Stimulated activated CD8-positive, alpha-beta memory T cell treated with anti-CD3 and anti-CD28 coated beads, Interleukin-2, amount 100 ng/mL, for 48 hours (primary cell): ENCODE results near the gene FAM171A1.

ENCODE experiments used
- DNase-seq, 2 donors: peaks; one replicate each; pipeline ENCODE4 v3.0.0-alpha.2; 2020; ENCODE audit warnings: low read depth in 2 of 2

Gene FAM171A1

DNA sequence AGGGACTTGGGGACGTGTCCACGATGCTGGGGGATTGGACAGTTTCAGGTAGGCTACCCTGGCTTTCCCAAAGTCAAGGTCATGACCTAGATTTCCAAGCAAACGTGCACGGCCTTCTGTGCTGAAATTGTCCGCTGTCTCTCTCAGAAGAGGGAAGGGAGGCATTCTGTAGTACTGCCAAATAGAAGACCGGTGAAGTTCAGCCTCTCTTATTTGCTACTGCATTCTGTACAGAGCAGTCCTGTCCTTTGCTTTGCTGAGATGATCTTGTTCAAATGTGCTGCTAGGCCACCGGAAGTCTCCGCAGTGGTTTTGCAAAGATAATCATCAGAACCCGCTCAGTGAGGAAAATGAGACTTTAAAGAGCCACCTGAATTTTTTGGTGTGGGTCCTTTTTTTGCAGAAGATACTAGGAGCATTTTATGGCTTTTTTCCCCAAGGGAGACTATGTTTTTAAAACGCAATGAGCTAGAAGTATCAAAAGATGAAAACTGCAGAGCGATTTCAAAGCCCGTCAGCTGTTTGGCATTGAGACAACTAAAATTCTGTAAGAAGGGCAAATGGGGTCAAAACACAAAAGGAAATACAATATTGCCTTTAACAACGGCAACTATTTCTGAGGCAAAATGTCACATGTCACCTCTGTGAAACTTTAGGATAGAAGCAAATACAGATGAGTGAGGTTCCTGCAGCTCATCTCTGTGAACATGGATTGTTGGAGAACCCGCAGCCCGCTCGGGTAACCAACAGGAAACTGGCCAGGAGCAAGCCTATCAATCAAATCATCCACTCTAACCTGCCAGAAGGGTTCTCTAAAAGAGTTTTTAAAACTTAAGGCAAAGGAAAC, 201.3 kb downstream of the FAM171A1 start:
- DNase-seq: peak in 1 of 2 donors; percentile 15

DNA sequence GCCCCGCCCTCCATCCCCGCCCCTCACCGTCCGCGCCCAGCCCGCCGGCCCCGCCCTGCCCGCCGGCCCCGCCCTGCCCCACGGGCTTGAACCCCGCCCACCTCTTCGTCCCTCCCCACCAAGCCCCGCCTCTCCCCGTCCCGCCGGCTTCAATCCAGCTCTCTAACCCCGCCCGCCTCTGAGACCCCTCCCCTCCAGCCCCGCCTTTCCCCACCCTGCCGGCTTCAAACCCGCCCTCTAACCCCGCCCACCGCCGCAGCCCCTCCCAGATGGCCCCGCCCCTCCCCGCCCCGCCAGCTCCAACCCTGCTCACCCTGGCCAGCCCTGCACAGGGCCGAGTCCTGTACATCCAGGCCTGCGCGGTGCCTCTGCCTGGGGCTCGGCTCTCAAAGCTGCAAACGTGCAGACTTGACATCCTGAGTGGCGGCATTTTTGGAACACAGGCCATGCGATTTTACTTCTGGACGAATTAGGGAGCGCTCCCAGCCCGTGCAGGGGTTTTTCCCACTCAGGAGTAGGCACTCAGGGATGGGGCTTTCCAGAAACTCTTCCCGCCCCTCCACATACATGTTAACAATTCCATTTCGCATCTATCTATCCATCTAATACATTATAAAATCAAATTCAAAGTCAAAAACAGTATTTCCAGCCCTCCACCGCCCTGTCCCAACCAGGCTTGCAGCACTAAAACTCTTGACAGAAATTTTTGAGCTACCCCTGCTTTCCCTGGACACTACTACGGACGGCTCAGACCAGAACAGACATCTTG, 202.1 kb downstream of the FAM171A1 start:
- peak; percentile 91 to 97 for DNase-seq

DNA sequence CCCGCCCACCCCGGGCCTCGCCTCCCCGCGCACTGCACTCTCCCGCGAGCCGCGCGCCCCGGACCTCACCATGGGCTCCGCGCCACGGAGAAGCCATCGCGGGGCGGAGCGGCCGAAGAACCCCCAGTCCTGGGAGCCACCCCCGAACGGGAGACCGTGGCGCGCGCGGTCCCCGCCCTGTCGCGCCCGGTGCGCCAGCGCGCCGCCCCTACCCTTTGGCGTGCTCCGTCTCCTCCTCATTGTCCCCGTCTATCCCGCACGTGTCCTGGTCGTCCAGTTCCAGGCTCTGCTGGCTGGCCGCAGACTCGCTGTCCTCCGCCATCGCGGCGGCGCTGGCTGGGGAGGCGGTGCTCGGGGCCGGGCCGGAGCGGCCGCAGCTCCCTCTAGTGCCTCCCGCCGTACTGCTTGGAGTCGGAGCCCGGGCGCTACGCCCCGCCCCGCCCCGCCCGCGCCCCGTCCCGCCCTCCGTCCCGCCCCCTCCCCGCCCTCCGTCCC, 202.8 kb downstream of the FAM171A1 start, which contains the start of gene NMT2:
TSS of gene NMT2 (minus strand) at position 403 of the 495 bp plus-strand sequence. CDS start at position 322, 81 bp downstream.
- no peak for DNase-seq

DNA sequence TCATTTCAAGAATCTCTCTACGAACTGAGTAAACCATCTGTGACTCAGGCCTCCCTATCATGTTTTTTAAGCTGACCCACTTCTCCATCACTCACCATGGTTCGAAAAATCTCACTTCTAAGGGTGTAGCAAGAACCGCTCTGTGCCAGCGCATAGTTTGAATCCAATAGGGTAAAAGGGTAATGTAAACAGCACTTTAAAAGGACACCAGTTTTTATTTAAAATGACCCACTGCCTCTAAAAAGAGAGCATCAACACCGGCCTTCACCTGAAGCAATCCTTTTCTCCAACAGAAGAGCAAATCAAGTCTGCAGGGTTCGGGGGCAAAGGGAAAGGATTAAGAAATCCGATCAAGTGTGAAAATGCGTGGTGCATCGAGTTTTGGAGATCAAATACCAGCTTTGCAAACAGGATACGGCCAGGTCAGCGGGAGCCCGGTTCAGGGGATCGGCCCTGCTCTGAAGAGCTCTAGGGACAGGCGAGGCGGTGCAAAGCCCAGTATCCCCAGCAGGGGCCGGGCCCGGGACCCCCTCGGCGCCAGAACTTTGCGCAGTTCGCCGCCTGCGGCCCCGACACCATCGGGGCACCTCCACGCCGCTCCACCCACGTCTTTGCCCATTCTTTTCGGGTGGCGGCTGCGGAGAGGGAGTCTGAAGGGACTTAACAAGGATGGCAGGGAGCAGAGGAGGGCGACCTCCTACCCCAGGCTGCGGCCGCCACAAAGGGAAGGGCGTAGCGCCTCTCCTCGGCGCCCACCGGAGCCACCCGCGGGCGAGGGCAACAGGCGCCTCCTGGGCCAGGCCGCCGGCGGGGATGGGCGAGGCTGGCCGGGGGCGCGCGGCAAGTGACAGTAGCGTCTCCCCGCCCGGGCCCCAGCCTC, 203.4 kb downstream of the FAM171A1 start:
- DNase-seq: peak; percentile 9 to 37

DNA sequence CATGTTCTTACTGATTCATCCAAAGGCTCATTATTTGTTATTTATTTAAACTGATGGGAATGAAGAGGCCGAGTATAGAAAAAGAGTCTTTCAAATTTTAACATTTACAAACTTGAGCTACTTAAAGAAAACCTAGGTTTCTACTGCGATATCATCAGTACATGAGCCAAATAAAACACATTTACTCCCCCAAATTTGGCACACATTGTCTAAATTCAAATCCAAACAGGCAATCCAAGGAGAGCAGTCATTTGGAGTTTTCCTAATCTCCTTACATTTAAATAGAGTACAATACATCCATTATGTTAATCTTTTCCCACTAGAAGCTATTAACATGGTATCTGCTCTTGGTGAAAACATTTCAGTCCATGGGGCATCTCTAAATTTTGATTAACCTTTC, 204.8 kb downstream of the FAM171A1 start:
- DNase-seq: no peak

DNA sequence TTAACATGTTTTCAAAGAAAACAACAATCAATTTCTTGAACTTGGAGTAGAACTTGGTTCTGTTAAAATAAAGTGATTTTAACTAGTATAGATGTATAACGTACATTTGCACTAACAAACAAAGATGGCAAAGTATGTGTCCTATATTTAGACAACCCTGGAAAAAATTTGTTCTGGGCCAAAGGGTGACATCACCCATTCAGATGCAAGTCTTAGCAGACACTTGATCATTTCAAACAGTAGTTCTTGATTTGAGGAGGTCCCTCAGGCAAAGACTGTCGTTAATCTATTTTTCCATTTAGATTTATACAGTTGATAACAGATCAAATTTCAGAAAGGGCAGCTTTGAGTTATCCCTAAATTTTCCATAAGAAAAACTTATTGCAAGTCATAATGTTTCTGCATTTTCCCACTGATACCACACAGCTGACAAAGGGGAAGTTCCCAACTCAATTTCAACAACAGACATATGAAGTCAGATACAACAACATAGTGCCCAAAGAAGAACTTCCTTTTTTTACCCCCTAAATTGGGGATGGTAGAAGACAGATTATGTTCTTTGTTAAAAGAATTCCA, 207.7 kb downstream of the FAM171A1 start:
- DNase-seq: no peak
